Nephron progenitor cell (in vitro differentiated cells): Measurements from ENCODE around the gene UQCC2.

Source experiments
- DNase-seq: peaks from one replicate; pipeline ENCODE4 v3.0.0; 2021
- H3K27ac Mint-ChIP-seq: 2 replicates; pipeline ENCODE4 v1.8.0; 2021; ENCODE audit warnings: mild to moderate bottlenecking, moderate library complexity, mixed read lengths
- H3K27me3 Mint-ChIP-seq: 2 replicates; pipeline ENCODE4 v1.8.0; 2021; ENCODE audit warnings: mild to moderate bottlenecking, low read depth, mixed read lengths; ENCODE audit not compliant: poor library complexity
- H3K36me3 Mint-ChIP-seq: 2 replicates; pipeline ENCODE4 v1.8.0; 2021; ENCODE audit warnings: low read depth, mixed read lengths
- H3K4me1 Mint-ChIP-seq: 2 replicates; pipeline ENCODE4 v1.8.0; 2021; ENCODE audit warnings: mixed read lengths
- H3K4me3 Mint-ChIP-seq: 2 replicates; pipeline ENCODE4 v1.8.0; 2021; ENCODE audit warnings: mild to moderate bottlenecking, moderate library complexity, mixed read lengths
- H3K9me3 Mint-ChIP-seq: 2 replicates; pipeline ENCODE4 v1.8.0; 2021; ENCODE audit warnings: mild to moderate bottlenecking, moderate library complexity, mixed read lengths
- TF ChIP-seq, protein P1 (sequence below): fragments of 200-600 bp; sonication (generic); IDR thresholded peaks from 2 replicates; pipeline ENCODE4 v1.5.0; 2021; ENCODE audit warnings: antibody characterized with exemption

UQCC2 gene

DNA sequence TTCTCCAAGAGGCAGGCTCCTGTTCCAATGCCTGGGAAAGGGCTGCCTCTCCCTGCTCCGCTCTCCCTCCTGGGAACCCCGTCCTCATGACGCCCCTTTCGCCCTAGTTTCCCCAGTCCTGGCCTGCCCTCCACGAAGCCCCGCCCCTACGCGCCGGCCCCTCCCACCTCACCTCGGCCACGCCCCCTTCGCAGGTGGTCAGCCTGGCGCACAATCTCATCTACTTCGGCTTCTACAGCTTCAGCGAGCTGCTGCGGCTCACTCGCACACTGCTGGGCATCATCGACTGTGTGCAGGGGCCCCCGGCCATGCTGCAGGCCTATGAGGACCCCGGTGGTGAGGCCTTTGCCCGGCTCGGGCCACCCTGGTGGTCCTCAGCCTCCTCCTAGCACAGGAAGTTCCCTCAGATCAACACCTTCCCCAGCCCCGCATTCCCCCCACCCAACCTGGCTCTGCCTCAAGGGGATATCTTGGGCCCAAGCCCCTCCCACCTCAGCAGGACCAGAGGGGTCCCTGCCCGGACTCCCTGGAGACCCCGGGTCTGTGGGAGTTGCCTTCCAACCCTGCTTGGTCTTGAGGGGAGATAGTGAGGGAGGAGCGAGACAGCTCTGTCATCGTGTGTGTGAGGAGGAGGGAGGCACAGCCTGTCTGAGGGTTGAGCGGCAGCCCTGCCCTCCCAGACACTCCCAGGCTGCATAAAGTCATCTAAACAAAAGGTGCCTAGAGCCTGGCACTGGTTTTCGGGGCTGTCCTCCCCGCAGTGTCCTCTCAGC is 40.3 kb downstream of the UQCC2 start:
- DNase-seq, result peak; percentile 49
- peaks cover 30% of the 10 kb centered on the region for H3K4me1 Mint-ChIP-seq
- peaks cover 9% of the 10 kb centered on the region for H3K27me3 Mint-ChIP-seq
- H3K27ac Mint-ChIP-seq, result no peak overlapping the region
- no peak overlapping the region for H3K4me3 Mint-ChIP-seq
- H3K9me3 Mint-ChIP-seq, result no peaks in the 10 kb centered on the region
- H3K36me3 Mint-ChIP-seq, result no peaks in the 10 kb centered on the region
- TF ChIP-seq, protein P1, sequence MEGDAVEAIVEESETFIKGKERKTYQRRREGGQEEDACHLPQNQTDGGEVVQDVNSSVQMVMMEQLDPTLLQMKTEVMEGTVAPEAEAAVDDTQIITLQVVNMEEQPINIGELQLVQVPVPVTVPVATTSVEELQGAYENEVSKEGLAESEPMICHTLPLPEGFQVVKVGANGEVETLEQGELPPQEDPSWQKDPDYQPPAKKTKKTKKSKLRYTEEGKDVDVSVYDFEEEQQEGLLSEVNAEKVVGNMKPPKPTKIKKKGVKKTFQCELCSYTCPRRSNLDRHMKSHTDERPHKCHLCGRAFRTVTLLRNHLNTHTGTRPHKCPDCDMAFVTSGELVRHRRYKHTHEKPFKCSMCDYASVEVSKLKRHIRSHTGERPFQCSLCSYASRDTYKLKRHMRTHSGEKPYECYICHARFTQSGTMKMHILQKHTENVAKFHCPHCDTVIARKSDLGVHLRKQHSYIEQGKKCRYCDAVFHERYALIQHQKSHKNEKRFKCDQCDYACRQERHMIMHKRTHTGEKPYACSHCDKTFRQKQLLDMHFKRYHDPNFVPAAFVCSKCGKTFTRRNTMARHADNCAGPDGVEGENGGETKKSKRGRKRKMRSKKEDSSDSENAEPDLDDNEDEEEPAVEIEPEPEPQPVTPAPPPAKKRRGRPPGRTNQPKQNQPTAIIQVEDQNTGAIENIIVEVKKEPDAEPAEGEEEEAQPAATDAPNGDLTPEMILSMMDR, result no peak

DNA sequence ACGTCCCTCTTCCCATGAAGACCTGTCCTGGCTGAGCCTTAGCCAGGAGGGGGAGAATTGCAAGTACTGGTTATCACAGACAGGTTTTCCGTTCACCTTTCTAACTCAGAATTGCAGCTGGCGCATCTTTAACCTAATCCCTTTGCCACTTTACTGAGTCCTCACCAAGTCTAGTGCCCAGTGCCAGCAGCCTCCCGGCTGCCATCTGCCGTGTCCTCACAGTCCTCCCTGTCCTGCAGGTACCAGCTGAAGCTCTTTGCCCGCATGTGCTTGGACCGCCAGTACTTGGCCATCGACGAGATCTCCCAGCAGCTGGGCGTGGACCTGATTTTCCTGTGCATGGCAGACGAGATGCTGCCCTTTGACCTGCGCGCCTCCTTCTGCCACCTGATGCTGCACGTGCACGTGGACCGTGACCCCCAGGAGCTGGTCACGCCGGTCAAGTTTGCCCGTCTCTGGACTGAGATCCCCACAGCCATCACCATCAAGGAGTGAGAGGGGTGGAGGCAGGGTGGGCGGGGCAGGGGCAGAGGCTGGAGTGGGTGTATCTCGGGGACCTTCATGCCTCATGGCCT is 41.3 kb downstream of the UQCC2 start:
- Mint-ChIP-seq H3K36me3 (no peaks in the 10 kb centered on the region), H3K9me3 (no peaks in the 10 kb centered on the region), H3K4me3 (no peak overlapping the region), H3K27me3 (peaks cover 14% of the 10 kb centered on the region), H3K27ac (no peak overlapping the region), H3K4me1 (peaks cover 30% of the 10 kb centered on the region)
- DNase-seq, result no peak
- TF ChIP-seq, protein P1, result no peak

DNA sequence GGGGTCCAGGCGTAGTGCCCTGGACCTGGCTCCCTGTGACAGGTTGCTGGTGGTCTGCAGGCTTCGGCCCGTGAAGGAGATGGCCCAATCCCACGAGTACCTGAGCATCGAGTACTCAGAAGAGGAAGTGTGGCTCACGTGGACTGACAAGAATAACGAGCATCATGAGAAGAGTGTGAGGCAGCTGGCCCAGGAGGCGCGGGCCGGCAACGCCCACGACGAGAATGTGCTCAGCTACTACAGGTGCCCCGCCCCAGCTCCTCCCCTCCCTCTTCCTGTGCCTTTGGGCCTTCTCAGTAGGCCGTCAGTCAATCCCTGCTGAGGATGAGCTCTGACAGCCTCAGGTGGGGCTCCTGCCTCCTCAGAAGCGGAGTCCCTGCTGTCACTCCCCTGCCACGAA is 42.6 kb downstream of the UQCC2 start:
- no peak for DNase-seq
- H3K4me1 Mint-ChIP-seq, result peaks cover 22% of the 10 kb centered on the region
- H3K9me3 Mint-ChIP-seq, result no peaks in the 10 kb centered on the region
- peaks cover 18% of the 10 kb centered on the region for H3K27me3 Mint-ChIP-seq
- H3K4me3 Mint-ChIP-seq, result no peak overlapping the region
- no peak overlapping the region for H3K27ac Mint-ChIP-seq
- TF ChIP-seq, protein P1, result no peak
- H3K36me3 Mint-ChIP-seq, result no peaks in the 10 kb centered on the region

DNA sequence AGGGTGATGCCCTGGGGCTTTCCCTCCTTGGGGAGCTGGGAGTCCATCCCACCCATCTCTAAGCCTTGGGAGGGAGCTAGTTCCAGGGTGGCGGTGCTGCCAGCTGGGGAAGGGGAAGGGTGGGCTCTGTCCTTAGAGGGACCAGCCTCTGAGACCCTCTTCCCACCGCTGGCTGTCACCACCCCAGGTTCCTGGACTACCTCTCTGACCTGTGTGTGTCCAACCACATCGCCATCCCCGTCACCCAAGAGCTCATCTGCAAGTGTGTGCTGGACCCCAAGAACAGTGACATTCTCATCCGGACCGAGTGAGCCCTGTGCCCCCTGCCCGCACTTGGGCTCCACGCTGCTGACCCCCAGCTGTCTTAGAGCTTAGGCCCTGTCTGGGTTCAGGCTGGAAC is 43.2 kb downstream of the UQCC2 start:
- no peaks in the 10 kb centered on the region for H3K9me3 Mint-ChIP-seq
- peaks cover 17% of the 10 kb centered on the region for H3K4me1 Mint-ChIP-seq
- no peak for DNase-seq
- H3K4me3 Mint-ChIP-seq, result no peak overlapping the region
- H3K27ac Mint-ChIP-seq, result no peak overlapping the region
- peaks cover 20% of the 10 kb centered on the region for H3K27me3 Mint-ChIP-seq
- no peaks in the 10 kb centered on the region for H3K36me3 Mint-ChIP-seq
- TF ChIP-seq, protein P1, result no peak

DNA sequence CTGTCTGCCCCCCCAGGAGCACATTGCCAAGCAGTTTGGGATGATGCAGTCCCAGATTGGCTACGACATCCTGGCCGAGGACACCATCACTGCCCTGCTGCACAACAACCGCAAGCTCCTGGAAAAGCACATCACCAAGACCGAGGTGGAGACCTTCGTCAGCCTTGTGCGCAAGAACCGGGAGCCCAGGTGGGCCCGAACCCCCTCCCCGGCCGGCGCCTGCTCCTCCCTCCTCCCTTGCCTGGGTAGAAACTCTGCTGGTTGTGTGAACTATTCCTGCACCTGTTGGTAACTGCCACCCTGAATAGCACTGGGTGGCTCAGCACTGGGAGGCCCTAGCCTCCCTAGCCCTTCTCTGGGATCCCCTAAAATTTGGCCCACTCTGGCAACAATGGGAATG is 43.7 kb downstream of the UQCC2 start:
- Mint-ChIP-seq H3K9me3 (no peaks in the 10 kb centered on the region), H3K4me3 (no peak overlapping the region), H3K36me3 (no peaks in the 10 kb centered on the region), H3K4me1 (peaks cover 12% of the 10 kb centered on the region), H3K27me3 (peaks cover 20% of the 10 kb centered on the region), H3K27ac (no peak overlapping the region)
- no peak for DNase-seq
- TF ChIP-seq, protein P1, result no peak

DNA sequence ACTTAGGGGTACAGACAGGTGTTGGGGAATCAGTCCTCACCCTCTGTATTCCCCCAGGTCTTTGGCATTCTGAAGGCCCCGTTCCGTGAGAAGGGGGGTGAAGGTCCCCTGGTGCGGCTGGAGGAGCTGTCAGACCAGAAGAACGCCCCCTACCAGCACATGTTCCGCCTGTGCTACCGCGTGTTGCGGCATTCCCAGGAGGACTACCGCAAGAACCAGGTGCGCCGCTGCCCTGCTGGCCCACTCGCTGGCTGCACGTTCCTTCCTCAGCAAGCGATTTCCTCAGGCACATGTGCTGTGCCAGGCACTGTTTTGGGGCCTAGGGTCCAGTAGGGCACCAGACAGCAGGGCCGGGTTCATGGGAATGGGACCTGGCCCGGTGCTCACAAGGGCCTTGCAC is 44.4 kb downstream of the UQCC2 start:
- Mint-ChIP-seq H3K9me3 (no peaks in the 10 kb centered on the region), H3K4me1 (peaks cover 11% of the 10 kb centered on the region), H3K36me3 (no peaks in the 10 kb centered on the region), H3K4me3 (no peak overlapping the region), H3K27me3 (peaks cover 22% of the 10 kb centered on the region), H3K27ac (no peak overlapping the region)
- no peak for DNase-seq
- TF ChIP-seq, protein P1, result no peak
